Neural crest cell (in vitro differentiated cells): ENCODE data around the gene ARID3A. TPM values are rescaled to one million over a fixed set of nuclear protein-coding genes. Genes with fewer than 3 reads are reported as not detected.

Source experiments
- DNase-seq: peaks from one replicate; pipeline ENCODE4 v3.0.0; 2021; ENCODE audit warnings: low read depth, mixed read lengths, low spot score
- H3K27ac Mint-ChIP-seq: one replicate; pipeline ENCODE4 v1.8.0; 2021; ENCODE audit warnings: mild to moderate bottlenecking, mixed read lengths; ENCODE audit not compliant: unreplicated experiment
- H3K27me3 Mint-ChIP-seq: 2 replicates; pipeline ENCODE4 v1.8.0; 2021; ENCODE audit warnings: low read depth, mild to moderate bottlenecking, mixed read lengths
- H3K36me3 Mint-ChIP-seq: 2 replicates; pipeline ENCODE4 v1.8.0; 2021; ENCODE audit warnings: low read depth, mild to moderate bottlenecking, mixed read lengths
- H3K4me1 Mint-ChIP-seq: 2 replicates; pipeline ENCODE4 v1.8.0; 2021; ENCODE audit warnings: mixed read lengths
- H3K4me3 Mint-ChIP-seq: one replicate; pipeline ENCODE4 v1.8.0; 2021; ENCODE audit warnings: mild to moderate bottlenecking, mixed read lengths
- H3K9me3 Mint-ChIP-seq: 2 replicates; pipeline ENCODE4 v1.8.0; 2021; ENCODE audit warnings: mixed read lengths
- total RNA-seq: library from RNA; stranded (reverse); gene quantifications from 2 replicates; pipeline ENCODE4 v1.2.1, GENCODE V29; 2021
- TF ChIP-seq, protein P1 (sequence below): fragments of 200-600 bp; sonication (generic); conservative IDR thresholded peaks from 2 replicates; pipeline ENCODE4 v1.5.0; 2021; ENCODE audit warnings: antibody characterized with exemption, mild to moderate bottlenecking

Gene ARID3A
- total RNA-seq, 1 donor from 2014 or later: 48.4 TPM

DNA sequence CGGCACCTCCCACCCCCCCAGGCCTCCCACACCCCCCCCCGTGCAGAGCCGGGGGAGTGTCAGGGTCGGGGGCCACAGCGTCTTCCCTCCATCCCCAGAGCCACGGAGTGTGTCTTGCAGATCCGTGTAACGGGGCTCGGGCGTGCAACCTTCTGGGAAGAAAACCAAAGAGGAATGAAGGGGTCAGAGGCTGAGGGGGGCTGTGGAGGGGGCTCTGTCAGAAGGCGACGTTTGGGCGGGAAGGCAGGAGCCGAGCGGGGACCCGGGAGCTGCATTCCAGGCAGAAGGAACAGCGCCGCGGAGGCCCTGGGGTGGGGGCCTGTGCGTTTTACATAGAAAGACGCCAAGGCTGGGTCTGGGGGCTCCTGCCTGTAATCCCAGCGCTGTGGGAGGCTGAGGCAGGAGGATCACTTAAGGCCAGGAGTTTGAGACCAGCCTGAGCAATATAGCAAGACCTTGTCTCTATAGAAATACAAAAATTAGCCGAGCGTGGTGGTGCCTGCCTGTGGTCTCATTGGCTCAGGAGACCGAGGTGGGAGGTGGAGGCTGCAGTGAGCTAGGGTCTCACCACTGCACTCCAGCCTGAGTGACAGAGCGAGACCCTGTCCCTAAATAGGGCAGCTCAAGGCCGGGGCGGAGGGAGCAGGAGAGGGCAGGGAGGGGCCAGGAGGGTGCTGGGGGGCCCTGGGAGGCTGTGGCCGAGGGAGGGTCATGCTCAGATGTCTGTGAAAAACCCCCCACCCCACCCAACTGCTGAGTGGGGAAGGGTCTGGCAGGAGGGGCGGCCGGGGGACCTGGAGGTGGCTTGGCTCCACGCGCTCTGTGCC lies 27.8 kb downstream of the ARID3A start:
- H3K36me3 Mint-ChIP-seq: no peaks in the 10 kb centered on the region
- TF ChIP-seq, protein P1, sequence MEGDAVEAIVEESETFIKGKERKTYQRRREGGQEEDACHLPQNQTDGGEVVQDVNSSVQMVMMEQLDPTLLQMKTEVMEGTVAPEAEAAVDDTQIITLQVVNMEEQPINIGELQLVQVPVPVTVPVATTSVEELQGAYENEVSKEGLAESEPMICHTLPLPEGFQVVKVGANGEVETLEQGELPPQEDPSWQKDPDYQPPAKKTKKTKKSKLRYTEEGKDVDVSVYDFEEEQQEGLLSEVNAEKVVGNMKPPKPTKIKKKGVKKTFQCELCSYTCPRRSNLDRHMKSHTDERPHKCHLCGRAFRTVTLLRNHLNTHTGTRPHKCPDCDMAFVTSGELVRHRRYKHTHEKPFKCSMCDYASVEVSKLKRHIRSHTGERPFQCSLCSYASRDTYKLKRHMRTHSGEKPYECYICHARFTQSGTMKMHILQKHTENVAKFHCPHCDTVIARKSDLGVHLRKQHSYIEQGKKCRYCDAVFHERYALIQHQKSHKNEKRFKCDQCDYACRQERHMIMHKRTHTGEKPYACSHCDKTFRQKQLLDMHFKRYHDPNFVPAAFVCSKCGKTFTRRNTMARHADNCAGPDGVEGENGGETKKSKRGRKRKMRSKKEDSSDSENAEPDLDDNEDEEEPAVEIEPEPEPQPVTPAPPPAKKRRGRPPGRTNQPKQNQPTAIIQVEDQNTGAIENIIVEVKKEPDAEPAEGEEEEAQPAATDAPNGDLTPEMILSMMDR: no peak

DNA sequence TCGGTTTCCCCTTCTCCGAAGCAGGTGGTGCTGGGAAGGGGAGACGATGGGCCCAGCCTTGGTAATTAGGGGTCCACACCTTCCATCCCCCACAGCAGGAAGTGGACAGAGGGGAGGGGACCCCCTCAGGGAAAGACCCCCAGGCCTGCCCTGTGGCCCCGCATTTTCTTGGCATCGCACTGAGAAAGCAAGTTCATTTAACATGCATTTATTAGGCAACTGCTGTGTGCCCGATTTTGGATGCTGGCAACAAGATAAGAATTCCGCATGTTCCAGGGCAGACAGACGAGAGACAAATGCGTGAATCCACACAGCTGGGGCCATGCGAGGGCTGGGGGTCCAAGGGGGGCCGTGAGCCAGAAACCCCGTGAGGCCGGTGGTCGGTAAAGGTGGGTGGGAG lies 28.4 kb downstream of the ARID3A start:
- H3K27ac Mint-ChIP-seq: no peak overlapping the region
- no peak for DNase-seq
- TF ChIP-seq, protein P1: no peak
- H3K4me1 Mint-ChIP-seq: peaks cover 16% of the 10 kb centered on the region
- no peak overlapping the region for H3K4me3 Mint-ChIP-seq
- peaks cover 30% of the 10 kb centered on the region for H3K27me3 Mint-ChIP-seq
- no peaks in the 10 kb centered on the region for H3K36me3 Mint-ChIP-seq
- H3K9me3 Mint-ChIP-seq: no peaks in the 10 kb centered on the region

More for the DNA sequence above, 27.8 kb downstream of the ARID3A start:
- no peak for DNase-seq
- no peaks in the 10 kb centered on the region for H3K9me3 Mint-ChIP-seq
- H3K27me3 Mint-ChIP-seq: peaks cover 28% of the 10 kb centered on the region
- H3K4me3 Mint-ChIP-seq: peak overlapping the region; percentile 47
- no peak overlapping the region for H3K27ac Mint-ChIP-seq
- H3K4me1 Mint-ChIP-seq: peaks cover 16% of the 10 kb centered on the region

DNA sequence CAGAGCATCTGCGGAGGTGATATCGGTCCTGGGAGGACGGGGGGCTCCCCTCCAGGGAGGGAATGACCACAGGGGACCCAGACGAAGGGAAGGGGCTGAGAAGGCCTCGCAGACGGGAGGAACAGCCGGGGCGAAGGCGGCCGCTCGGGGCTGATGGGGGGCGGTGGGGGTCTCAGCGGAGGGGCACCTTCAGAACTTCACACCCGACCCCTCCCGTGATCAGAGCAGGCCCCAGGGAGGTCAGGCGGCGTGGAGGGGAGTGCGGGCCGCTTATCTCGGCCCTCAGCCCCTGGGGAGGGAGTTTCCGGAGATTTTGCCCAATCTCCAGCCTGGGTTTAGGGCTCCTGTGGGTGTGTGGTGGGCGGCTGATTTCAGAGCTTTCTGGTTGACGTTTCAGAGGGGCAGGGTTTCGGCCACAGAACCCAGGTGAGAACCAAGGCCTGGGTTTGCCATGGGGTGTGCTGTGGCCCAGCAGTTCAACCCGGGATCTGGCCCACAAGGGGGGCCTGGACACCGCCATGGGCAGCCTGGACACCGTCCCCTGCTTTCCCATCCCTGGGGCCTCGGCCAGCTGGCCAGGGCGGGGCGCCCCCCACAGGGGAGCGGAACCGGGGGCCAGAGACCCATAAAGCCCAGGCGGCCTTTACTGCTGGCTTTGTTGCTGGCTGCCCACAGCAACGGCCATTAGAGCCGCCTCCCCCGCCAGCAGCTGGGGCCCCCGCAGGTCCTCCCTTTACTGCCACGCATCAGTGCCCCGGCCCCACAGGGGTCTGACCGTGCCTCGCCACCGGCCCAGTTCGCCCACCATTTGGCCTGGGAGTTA lies 29.0 kb downstream of the ARID3A start:
- Mint-ChIP-seq H3K27ac (no peak overlapping the region), H3K4me3 (no peak overlapping the region)

DNA sequence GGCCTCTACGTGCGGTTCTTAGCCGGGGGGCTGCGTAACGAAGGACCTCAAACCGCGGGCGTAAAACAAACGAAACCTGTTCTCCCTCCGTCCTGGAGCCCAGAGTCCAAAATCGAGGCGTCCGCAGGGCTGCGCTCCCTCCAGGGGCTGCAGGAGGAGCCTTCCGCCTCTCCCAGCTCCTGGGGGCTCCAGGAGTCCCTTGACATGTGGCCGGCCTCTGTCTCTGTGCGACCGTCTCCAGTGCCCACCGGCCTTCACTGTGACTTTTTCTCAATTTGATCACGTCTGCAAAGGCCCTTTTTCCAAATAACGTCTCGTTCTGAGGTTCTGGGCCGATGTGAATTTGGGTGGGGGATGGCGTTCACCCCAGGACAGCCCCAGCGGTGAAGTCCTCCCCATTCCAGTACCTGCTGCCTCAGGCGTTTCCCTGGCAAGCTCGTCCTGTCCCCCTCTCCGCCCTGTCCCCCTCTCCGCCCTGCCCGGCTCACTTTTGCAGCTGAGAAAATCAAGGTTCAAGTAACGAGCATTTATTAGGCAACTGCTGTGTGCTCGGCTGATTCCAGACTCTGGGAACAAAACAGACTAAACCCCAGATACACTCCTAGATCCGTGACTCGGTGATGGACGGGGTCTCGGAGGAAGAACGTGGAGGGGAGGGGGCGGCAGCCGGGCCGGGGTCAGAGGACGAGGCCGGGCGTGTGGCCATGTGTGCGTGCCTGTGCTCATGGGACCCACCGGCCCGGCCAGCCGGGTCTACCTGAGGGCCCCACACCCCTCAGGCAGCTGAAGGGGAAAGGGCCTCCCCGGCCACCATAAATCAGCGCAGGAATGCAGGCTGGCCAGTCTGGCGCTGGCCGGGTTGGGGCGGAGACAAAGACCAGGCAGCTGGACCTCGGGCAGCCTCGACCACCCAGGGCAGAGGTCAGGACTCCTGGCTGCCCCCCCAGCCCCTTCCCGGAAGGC lies 30.2 kb downstream of the ARID3A start:
- TF ChIP-seq, protein P1: no peak
- peaks cover 27% of the 10 kb centered on the region for H3K27me3 Mint-ChIP-seq
- no peak for DNase-seq
- no peak overlapping the region for H3K4me3 Mint-ChIP-seq
- peaks cover 20% of the 10 kb centered on the region for H3K4me1 Mint-ChIP-seq
- H3K36me3 Mint-ChIP-seq: no peaks in the 10 kb centered on the region
- H3K27ac Mint-ChIP-seq: no peak overlapping the region
- H3K9me3 Mint-ChIP-seq: no peaks in the 10 kb centered on the region

More for the DNA sequence above, 29.0 kb downstream of the ARID3A start:
- Mint-ChIP-seq H3K27me3 (peaks cover 30% of the 10 kb centered on the region), H3K9me3 (no peaks in the 10 kb centered on the region), H3K4me1 (peaks cover 20% of the 10 kb centered on the region), H3K36me3 (no peaks in the 10 kb centered on the region)
- DNase-seq: no peak
- TF ChIP-seq, protein P1: no peak
